ENCODE results near the gene GABRR3.

GABRR3 gene

DNA sequence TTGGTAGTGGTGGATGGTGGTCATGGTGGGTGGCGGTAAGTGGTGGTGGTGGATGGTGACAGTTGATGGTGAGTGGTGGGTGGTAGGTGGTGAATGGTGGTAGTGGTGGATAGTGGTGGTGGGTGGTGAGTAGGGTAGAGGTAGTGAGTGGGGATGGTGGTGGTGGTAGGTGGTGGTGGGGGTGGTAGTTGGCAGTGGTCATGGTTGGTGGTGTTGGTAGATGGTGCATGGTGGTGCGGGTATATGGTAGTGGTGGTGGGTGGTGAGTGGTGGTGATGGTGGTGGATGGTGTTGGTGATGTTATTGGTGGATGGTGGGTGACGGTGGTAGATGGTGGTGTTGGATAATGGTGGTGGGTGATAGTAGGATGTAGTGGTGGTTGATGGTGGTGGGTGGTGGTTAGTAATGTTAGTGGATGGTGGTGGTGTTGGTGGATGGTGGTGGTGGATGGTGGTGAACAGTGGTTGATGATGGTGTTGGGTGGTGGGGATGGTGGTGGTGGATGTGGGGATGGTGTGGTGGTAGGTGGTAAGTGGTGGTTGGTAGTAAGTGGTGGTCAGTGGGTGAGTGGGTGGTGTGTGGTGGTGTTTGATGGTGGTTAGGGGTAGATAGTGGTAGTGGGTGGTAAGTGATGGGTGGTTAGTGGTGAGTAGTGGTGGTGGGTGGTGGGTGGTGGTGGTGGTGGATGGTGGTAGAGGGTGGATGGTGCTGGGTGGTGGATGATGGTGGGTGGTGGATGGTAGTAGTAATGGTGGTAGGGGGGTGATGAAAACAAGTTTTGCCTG lies 46.1 kb downstream of the GABRR3 start:
- FAIRE-seq = no peak

DNA sequence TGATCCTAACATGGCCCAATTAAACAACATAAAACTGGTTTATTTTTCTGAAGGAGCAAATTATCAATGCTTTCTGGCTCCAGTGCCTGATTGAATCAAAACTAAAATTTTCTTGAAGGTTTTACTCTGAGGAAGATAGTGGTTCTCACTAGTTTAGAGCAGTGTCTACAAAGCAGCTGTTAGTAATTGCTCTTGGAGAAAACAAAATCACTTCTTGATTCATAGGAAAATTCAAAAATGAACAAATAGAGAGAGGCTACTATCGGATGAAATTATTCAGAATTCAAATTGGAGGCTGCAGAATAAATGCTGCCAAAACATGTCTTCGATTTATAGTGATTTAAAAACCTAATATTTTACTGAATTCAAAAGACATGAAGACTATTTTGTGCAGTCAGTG lies 47.8 kb downstream of the GABRR3 start:
- no peak for FAIRE-seq

DNA sequence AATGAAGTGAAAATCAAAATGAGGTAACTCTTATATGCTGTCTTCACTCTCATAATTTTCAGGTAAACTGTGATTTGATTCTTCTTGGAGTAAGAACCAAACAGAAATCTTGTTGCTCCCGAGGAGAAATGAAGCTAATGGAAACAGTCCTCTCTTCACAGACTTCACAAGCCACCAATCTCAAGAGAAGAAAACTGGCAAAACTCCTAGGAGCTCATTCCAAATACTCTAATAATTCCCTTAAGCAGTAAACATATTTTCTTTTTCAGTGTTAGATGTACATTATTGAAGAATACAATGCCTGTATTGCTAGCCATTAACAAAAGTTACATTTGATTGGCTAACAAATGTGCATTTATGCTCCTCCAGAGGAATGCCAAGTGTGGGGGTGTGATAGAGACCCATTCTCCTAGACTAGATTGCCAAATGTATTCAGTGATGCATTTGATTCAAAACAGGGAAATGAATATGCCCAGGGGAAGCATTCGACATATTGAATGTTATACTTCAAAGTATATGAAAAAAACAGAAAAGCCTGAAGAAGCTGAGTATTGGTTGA lies 51.1 kb downstream of the GABRR3 start:
- FAIRE-seq = no peak

DNA sequence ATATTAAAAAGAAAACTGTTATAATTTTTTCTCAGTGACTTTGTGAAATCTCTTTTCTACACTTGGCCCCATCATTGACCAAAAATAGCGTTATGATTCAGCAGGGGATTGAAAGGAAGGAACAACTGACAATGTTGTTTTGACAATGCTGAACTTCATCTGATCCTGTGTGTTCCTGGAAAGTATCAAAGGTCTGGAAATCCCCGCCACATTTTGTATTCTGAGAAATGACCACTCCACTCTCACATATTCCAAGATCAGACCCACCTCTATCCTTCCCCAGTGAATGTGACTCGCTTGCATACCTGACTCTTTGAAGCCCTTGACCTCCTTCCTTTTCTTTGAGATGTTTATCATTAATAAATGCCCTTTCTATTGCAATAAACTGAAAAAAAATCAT lies 53.2 kb downstream of the GABRR3 start:
- no peak for FAIRE-seq

DNA sequence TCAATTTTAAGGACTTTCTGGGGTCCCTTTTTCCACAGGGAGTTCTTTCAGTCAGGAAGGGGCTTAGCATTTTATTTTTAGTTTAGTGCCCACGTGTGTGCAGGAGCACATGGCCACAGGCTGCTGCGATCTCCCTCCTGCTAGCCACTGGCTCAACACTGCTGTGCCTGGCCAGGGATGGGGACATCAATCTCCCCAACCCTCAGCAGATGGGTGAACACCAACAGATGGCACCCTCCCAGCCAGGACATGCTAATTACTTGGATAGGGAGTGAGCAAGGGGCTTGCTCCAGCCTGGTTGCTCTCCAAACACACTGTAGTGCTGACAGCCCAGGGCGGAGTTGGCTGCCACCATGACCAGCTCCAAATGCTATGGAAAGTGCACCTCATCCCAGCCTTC lies 55.5 kb downstream of the GABRR3 start:
- FAIRE-seq = no peak

DNA sequence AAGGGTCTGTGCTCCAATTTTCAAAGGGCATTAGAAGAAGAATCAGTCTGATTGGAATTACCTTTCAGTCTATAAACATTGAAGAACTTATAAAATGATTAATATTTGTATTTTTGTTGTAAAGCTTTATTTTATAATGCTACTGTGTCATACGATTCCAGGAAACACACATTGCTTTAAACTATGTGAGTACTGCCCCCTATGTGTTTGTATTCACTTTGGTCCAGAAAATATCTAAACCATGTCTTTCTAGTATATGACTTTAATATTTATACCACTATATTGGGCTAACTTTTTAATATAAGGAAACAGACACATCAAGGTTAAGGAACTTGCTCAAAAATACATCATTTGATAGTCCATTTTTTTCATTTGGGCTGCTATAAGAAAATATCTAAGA lies 59.6 kb downstream of the GABRR3 start:
- FAIRE-seq = no peak

DNA sequence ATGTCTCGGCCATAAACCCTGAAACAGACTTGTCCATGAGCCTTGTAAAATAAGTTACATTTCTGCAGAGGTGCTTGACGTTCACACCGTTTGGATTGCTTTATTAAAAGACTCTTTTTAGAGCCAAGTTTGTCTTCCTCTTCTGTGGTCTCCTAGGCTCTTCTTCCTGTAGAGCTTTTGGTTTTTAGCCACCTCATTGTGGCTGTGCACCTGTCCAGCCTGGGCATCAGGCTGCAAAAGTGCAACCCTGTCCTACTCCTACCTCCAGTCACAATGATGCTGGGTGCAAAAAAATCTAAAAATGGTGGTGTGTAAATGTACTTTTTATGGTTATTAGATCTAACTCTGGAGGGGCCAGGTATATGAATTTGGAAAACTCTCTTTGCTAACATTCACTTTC lies 60.1 kb downstream of the GABRR3 start:
- no peak for FAIRE-seq

DNA sequence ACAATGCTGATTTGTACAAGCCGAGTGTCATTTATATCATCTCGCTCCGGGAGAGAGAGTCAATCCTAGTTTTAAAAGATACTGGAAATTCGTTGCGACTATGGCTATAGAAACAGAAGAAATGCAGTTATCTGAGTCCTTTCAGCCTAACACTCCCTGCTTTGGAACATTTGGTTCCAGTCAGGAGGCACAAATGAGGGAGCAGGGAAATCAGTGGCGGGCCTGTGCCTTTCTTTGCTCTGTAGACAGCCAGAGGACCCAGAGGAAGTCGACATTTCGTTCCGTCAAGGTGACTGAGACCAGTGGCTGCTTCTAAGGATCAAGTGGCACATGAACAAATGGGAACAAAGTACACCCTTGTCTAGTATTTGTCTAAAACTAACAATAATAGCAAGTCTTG lies 62.1 kb downstream of the GABRR3 start:
- no peak for FAIRE-seq

DNA sequence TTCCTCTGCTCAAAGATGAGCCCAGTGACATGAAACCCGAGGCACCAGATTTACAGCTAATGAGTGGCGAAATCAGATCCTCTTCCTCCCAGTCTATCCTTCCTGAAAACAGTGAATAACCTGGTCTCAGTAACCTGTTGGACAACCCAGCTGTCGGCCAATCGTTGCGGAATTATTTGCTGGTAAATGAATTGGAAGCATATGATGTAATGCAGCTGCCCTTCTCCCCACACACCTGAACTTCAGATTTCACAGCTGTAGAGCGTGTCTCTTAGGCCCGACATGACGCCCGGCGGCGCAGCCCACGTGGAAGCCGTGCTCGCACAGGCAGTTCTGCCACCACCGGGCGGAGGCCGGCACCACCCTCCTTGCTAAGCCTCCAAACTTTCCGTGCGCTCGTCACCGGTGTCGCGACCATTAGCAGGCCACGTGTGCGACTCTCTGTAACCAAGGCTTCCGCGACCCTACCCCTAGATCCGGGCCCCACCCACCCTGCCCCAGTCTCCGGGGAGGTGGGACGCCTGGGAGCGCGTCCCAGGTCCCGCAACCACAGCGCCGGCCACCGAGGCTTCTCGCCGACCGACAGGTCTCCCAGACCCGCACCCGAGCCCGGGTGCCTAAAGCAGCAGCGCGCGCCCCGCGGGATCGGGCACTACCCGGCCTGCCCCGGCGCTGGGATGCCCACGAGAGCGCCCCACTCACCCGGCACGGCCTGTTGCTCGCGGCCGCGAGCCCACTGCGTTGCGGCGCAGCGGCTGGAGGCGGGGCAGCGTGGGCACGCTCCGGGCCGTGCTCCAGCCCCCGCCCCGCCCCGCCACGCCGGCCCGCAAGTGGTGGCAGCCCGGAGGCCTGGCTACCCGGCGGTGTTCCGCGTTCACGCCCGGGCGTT lies 63.2 kb downstream of the GABRR3 start, which contains the start of gene RIOX2:
Gene RIOX2 (minus strand): TSS at position 753 of the 889 bp plus-strand sequence. CDS start 4,838 bp downstream, outside the sequence.
- FAIRE-seq = peak; percentile 53

DNA sequence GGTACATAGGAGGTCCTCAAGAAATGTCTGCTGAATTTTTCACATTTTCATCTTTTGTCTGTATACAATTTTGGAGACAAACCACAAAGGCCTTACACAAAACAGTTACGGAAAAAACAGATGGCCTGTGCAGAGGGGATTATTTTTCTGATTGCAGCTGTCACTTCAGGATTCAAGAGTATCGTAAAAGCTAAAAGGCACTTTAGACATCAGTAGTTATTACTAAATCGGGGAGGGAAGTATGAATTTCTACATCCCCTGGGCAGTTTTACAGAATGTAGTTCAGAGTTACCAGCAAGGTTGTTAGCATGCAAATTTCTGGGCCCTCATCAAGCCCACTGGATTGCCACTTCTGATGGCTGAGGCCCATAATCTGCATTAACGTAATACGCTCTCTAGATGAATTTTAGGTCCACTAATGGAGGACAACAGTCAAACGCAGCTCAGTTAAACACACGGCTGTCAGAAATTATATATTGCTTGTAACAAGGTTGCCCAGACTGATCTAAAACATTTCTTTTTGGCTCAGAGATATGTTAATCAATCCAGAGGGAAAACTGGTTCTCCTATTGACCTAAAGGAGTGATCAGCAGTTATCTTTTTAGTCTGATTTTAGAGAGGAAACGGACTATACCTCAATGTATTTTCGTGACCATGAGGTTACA lies 64.0 kb downstream of the GABRR3 start:
- no peak for FAIRE-seq

DNA sequence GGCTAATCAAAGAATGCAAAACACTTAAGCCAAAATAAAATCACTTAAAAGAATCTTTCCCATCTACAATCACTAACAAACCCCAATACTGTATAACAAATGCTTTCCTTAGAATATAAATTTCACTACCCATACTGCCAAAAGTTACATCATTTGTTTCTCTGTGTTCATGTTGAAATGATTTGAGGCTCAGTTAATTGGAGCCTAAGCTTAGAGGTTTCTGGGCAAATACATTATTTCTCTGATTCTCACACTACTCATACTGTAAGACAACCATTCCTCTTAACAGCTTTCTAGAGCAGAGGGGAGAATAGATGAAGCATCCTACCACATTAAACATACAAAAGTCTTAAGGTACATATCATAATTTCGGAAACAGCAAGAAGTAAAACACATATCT lies 65.0 kb downstream of the GABRR3 start:
- no peak for FAIRE-seq

DNA sequence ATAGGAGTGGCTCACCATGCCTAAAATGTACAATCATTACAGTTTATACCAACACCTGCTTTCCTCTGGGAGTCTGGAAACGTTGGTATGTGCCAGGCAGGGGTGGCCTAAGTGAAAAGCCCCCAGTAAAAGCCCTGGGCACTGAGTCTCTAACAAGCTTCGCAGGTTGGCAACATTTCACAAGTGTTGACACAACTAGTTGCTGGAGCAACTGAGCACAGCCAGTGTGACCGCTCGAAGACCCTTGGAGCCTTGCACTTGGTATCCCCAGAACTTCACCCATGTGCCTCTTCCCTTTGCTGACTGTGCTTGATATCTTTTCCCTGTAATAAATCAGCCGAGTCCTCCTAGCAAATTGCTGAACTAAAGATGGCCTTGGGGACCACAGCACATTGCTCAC lies 65.6 kb downstream of the GABRR3 start:
- no peak for FAIRE-seq

DNA sequence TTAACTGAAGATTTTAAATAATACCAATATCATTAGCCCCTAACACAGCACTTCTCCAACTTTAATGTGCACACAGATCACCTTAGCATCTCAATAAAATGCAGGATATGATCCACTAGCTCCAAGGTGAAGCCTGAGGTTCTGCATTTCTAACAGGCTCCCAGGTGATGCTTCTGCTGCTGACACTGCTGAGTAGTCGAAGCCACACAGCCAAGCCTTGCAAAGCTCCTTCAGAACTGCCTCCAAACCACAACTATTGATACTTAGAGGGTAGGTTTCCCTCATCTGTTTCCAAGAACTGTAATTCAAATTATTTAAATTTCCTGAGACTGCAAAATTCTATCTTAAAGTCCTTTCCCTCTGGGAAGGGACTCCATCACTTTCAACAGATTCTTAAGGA lies 66.7 kb downstream of the GABRR3 start:
- no peak for FAIRE-seq

DNA sequence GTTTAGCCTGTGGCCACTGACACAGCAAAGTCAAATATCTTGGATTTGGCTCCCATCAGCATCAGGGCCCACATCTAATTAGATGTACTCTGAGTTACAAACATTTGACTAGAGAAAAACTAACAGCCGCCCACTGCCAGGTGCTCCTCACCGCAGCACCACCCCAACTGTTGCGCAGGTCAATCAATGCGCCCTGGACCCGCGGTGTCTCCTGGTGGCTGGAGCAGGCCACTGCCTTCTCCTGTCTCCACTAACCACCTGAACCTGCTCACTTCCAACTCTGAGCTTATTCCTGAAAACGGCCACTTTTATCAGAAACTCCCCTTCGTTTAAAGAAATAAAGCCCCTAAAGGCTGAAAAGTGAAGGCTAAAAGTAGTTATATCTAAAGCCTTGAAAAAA lies 67.1 kb downstream of the GABRR3 start:
- no peak for FAIRE-seq

DNA sequence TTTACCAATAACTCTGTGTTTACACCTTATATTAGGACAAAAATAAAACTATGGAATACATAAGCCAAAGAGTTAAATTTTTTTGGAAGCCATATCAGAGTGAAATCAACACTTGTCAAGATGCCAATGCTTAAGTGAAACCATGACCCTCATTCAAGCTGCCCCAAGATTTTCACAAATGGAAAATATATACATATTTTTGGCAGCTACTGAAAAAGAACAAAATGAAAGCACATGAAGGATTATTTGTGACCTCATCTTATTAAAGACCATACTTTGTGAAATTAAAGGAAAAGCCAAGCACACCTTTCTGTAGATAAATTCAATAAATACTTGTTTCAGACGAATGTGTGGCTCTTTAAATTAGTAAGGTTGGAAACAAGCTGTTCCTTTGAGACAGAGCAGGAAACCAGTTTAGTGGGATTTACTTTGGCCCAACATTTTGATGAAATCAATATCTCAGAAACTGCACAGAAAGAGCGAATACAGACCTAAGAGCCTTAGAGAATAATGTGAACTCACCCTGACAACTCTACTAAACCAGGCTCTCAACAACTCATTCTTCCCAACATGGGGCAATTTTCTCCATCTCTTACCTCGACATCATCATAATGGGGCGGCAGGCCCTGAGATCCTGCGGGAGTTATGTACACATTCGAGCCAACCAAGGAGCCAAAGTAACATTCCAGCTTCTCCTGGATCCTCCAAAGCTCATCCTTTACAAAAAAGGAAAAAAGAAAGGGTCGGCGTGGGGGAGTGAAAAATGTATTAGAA lies 73.9 kb downstream of the GABRR3 start:
- no peak for FAIRE-seq

DNA sequence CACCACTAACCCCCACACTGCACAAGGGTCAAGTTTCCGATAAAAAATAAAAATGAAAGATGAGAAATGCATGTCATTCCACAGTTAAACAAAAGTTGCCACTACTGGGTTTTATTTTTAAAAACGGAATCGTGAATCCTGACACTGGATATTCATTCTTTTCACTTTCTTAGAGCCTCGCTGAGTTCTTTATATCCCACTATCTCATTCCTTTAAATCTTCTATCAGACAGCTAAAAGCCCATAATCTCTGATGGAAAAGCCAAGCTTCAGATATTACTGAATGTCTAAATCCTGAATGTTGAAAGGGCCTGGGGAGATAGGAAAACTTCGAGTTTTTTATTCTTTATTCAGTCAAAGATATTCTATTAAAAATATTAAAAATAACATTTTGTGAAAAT lies 74.6 kb downstream of the GABRR3 start:
- peak; percentile 41 for FAIRE-seq

DNA sequence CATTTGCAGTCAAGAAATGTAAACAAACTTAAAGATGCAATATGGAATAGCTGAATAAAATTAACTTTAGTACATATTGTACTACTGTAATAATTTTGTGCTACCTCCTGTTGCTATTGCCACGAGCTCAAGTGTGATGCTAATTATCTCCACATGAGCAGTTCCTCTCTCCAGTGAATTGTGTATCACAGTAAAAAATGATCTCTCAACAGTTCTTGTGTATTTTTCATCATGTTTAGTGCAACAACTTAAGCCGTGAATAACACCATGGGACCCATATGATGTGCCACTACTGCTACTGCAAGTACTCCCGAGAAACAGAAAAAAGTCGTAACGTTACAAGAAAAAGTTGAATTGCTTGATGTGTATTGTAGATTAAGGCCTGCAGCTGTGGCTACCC lies 75.2 kb downstream of the GABRR3 start:
- peak; percentile 55 for FAIRE-seq

DNA sequence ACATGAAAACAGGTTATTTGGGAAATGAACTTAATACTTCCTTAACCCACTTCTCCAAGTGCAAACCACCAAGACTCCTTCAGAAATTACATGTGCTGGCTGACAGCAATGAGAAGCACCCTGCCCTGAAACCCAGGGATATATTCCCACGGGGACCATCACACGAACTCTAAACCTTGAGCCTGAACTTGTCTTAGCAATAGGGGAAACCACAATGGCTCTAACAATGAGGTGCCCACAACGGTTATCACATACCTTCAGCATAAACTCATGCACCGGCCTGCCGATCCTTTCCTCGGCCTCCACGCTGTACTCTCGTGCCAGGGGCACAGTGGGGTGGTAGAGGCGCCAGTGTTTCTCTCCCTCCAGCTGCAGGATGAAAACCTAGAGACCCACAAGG lies 76.3 kb downstream of the GABRR3 start:
- FAIRE-seq = no peak

DNA sequence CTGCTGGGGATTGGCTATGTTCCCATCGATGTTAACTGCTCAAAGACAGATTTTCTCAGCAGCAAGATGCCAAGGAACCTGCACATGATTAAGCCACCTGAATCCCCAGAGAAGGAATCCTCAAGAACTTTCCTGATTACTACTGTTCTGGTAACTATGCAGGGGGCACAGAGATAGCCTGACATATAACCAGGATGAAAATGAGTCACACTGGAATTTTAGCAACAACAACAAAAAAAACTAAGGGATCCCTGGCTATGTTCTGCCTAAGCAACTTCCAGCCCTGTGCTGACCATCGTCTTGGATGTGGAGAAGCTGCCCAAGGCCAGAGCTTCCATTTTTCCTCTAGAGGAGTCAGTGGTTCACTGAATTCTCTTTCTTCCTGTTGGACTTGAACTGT lies 76.7 kb downstream of the GABRR3 start:
- no peak for FAIRE-seq

DNA sequence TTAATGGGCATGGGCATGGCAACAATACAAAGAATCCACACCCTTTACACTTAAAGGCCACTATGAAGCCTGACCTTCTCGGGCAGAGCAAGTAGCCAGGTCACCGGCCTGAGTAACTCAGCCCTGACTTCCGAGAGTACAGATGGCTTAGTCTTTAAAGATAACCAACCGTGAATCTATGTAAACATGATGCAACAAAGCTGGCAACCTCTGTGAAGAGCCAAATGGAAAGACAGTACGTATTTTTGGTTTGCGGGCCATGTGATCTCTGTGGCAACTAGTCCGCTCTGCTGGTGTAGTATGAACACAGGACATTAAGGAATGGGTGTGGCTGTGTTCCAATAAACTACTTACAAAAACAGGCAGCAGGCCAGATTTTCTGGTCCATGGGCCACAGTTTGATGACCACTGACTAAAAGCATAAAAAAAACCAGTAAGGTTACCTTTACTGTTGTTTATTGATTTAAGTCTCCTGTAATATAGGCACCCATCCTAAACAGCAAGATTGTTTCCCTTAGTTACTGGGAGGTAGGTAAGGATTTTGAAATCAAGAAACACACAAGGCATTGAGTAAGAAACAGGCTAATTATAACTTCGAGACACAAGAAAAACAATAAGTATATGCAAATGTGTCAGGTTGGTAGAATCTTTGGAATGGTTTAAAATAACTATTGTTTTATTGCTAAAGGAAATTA lies 77.4 kb downstream of the GABRR3 start:
- peak; percentile 60 for FAIRE-seq

DNA sequence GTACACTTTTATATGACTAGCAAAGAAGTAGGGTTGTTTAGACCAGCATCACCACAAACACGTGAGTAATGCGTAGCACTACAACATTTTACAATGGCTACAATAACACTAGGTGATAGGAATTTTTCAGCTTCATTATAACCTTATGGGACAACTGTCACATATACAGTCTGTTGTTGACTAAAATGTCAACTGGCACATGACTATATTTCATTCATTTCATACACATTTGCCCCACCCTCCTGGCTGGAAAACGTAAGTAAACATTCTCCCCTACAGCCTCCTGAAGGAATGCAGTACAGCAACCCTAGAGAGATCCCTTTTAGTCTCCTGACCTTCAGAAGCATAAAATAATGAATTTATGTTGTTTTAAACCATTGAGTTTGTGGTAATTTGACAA lies 79.1 kb downstream of the GABRR3 start:
- FAIRE-seq = no peak
